HG03060 (cell line): Measurements from ENCODE around the gene ABCC1.
"Not testable (repeated sequence)": the region's sequence is repeated elsewhere in the genome, so short reads cannot be mapped to it uniquely, and the experiment has no call there.

ENCODE experiments used
- ATAC-seq: cut with Tn5 transposase; IDR thresholded peaks from one replicate; pipeline ENCODE4 v1.9.1; 2021; ENCODE audit warnings: low read depth, moderate number of reproducible peaks; ENCODE audit not compliant: unreplicated experiment

Gene ABCC1

GRCh38 chr16:16102738-16103137, 153.3 kb downstream of the ABCC1 start:
- no peak for ATAC-seq

DNA sequence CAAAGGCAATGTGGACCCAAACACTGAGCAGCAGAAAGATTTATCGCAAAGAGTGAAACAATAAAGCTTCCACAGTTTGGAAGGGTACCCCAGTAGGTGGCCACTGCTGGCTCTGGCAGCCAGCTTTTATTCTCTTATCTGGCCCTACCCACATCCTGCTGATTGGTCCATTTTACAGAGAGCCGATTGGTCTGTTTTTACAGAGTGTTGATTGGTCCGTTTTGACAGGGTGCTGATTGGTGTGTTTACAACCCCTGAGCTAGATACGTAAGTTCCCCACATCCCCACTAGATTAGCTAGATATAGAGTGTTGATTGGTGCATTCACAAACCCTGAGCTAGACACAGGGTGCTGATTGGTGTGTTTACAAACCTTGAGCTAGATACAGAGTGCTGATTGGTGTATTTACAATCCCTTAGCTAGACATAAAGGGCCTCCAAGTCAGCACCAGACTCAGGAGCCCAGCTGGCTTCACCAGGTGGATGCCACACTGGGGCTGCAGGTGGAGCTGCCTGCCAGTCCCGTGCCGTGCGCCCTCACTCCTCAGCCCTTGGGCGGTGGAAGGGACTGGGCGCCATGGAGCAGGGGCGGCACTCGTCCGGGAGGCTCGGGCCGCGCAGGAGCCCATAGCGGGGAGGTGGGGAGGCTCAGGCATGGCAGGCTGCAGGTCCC, 154.9 kb downstream of the ABCC1 start:
- ATAC-seq, result not testable (repeated sequence)

DNA sequence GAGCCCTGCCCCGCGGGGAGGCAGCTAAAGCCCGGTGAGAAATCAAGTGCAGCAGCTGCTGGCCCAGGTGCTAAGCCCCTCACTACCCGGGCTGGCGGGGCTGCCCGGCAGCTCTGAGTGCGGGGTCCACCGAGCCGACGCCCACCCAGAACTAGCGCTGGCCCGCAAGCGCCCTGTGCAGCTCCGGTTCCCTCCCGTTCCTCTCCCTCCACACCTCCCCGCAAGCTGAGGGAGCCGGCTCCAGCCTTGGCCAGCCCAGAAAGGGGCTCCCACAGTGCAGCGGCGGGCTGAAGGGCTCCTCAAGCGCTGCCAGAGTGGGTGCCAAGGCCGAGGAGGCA, 155.4 kb downstream of the ABCC1 start:
- ATAC-seq, result not testable (repeated sequence)

DNA sequence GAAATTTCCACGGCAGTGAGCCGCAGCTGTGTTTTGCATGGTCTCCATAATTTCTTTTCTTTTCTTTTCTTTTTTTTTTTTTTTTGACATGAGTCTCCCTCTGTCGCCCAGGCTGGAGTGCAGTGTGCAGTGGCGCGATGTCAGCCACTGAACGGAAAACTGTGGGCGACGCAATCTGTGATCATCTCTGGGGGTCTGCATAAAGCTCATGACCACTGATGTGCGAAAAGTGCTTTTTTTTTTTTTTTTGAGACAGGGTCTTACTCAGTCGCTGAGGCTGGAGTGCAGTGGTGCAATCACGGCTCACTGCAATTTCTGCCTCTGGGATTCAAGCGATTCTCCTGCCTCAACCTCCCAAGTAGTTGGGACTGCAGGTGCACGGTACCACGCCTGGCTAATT, 156.2 kb downstream of the ABCC1 start:
- no peak for ATAC-seq

DNA sequence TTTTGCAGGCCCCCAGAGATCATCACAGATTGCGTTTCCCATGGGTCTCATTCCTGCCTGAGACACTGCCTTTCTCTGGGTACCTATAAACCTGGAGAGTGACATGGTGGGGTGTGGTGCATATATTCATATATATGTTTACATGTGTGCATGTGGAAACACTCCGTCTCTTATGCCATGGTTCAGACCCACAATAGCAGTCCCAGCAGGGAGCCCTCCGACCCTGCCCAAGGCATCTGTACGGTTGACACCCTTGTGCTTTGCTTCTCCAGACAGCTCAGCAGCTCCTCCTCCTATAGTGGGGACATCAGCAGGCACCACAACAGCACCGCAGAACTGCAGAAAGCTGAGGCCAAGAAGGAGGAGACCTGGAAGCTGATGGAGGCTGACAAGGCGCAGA, 157.1 kb downstream of the ABCC1 start:
- ATAC-seq, result no peak

DNA sequence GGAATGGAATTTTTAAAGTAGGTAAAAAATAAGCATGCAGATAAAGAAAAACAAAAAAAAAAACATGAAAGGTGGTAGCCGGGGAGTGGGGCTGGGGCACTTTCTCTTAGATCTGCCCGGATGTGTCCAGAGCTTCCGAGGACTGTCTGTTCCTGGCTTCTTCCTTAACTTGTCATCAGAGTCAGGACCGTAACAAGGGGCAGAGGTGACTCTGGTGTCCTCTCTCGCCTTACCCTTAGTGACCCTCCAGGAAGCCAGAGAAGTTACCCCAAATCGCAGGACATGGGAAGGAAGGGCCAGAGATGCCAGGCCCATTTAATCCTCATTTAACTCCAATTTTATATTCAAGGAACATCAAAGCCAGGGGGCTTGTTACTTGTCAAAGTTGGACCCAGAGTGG, 158.4 kb downstream of the ABCC1 start:
- ATAC-seq, result no peak

GRCh38 chr16:16108759-16109158, 159.3 kb downstream of the ABCC1 start:
- no peak for ATAC-seq

GRCh38 chr16:16109453-16110110, 160.2 kb downstream of the ABCC1 start:
- ATAC-seq, result no peak

DNA sequence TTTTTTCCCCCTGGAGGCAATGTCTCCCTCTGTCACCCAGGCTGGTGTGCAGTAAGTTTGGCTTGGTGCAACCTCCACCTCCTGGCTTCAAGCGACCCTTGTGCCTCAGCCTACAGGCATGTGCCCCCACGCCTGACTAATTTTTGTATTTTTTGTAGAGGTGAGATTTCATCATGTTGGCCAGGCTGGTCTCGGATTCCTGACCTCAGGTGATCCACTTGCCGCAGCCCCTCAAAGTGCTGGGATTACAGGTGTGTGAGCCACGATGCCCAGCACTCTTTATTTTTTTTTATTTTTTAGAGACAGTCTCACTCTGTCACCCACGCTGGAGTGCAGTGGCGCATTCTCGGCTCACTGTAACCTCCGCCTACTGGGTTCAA, 160.7 kb downstream of the ABCC1 start:
- no peak for ATAC-seq

GRCh38 chr16:16111639-16112038, 162.2 kb downstream of the ABCC1 start:
- ATAC-seq, result no peak

- no peak for ATAC-seq
Observed at GRCh38 chr16:16112450-16113053, 163.1 kb downstream of the ABCC1 start.

GRCh38 chr16:16113076-16113475, 163.7 kb downstream of the ABCC1 start:
- no peak for ATAC-seq

- no peak for ATAC-seq
Observed at GRCh38 chr16:16116841-16117240, 167.4 kb downstream of the ABCC1 start.

GRCh38 chr16:16118337-16118736, 168.9 kb downstream of the ABCC1 start:
- ATAC-seq, result no peak

DNA sequence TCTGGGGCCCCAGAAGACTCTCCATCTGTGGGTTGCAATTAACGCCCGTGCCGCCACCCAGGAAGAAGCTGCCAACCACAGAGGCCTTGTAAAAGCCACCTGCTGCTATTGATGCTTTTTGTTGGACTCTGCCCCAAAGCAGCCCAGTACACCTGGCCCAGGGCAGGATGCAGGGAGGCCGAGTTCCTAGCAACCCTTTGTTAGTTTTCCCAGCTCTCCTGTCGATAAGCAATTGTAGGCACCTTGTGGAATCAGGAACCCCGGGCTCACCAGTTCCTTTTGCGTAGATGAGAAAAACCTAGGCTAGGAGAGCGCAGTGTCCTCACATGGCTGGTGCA, 170.6 kb downstream of the ABCC1 start:
- ATAC-seq, result no peak

- ATAC-seq, result no peak
Observed at GRCh38 chr16:16120382-16121184, 171.2 kb downstream of the ABCC1 start.

DNA sequence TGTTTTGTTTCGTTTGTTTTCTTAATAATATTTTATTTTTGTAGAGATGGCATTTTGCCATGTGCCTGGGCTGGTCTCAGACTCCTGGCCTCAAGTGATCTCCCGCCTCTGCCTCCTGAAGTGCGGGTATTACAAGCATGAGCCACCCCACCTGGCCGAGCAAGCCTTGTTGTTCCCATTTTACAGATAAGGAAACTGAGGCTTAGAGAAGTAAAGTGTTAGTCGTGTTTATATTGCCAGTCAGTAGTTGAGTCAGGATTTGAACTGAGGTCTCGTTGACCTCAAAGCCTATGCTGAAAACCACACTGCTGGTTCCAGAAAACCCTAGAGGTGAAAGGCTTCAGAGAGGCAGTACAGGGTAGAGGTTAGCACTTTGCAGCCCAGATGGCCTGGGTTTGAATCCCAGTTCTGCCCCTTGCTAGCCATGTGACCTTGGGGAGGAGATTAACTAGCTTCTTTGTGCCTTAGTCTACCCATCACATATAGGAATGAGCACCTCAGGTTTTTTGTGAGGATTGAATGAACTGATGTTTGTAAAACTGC, 171.8 kb downstream of the ABCC1 start:
- no peak for ATAC-seq

GRCh38 chr16:16122264-16122663, 172.8 kb downstream of the ABCC1 start:
- ATAC-seq, result no peak

DNA sequence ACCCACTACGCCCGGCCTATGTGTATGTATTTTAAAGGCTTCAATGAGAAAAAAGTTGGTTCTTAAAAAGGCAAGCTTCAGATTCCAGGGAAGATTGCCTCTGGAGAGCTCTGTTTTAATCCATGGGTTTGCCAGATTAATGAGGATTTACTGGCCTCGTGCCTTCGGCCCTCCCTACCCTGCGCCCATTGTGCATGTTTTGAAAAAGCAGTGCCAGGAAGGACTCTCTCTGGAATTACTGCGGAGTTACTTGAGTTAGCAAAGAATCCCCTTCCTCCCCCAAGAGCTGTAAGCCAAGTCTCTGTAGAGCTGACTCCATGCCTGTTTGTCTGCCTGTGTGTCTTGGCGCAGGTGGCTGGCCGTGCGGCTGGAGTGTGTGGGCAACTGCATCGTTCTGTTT, 175.0 kb downstream of the ABCC1 start:
- no peak for ATAC-seq

DNA sequence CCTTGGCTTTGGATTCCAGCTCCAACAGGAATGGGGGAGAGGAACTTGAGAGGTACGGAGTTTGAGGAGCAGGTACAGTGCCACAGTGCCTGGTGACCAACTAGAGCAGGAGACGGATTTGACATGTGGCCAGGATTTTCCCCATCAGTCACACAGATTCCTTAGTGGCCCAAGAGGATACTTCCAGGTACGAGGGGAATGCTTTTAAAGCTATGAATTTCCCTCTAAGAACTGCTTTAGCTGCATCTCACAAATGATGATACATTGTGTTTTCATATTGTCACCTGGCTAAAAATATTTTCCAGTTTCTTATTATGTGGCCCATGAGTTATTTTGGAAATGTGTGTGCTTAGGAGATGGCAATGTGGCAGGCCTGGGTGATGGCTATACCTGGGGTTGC, 175.6 kb downstream of the ABCC1 start:
- no peak for ATAC-seq

GRCh38 chr16:16126896-16127295, 177.5 kb downstream of the ABCC1 start:
- ATAC-seq, result no peak
